Sigmoid colon (tissue), 7 donors: ENCODE measurements around the gene IL23R. TPM values are rescaled to one million over a fixed set of nuclear protein-coding genes. Genes with fewer than 3 reads are reported as not detected.

Source experiments
- DNase-seq: peaks from one replicate; pipeline ENCODE4 v3.0.0-alpha.2; 2019
- H3K27ac ChIP-seq, 4 donors: fragments of 200-600 bp; sonication (generic); one replicate each; pipeline ENCODE4 v1.5.1; 2016 to 2019; ENCODE audit warnings: mild to moderate bottlenecking in 1 of 4
- H3K27me3 ChIP-seq, 3 donors: fragments of 200-600 bp; sonication (generic); one replicate each; pipeline ENCODE4 v1.5.1; 2019; ENCODE audit warnings: mild to moderate bottlenecking in 1 of 3
- H3K36me3 ChIP-seq, 4 donors: fragments of 200-600 bp; sonication (generic); one replicate each; pipeline ENCODE4 v1.5.1; 2016 to 2019
- H3K4me1 ChIP-seq, 4 donors: fragments of 200-600 bp; sonication (generic); one replicate each; pipeline ENCODE4 v1.5.1; 2017 to 2019
- H3K4me3 ChIP-seq, 4 donors: fragments of 200-600 bp; sonication (generic); one replicate each; pipeline ENCODE4 v1.5.1; 2017 to 2019; ENCODE audit warnings: mild to moderate bottlenecking in 2 of 4, moderate library complexity in 1 of 4
- H3K9me3 ChIP-seq, 4 donors: fragments of 200-600 bp in 3 of 4; sonication (generic) in 3 of 4; one replicate each; pipeline versions ENCODE4 v1.5.1 to v1.6.1; 2013 to 2019
- CTCF ChIP-seq, 4 experiments: fragments of 450-650 bp in 3 of 4; fragments of 200-600 bp in 1 of 4; IDR thresholded peaks; one replicate each; pipeline ENCODE4 v1.5.1; 2016 to 2019; ENCODE audit warnings: antibody characterized with exemption in 4 of 4, mild to moderate bottlenecking in 3 of 4, moderate library complexity in 2 of 4
- EP300 ChIP-seq, 4 donors: sonication (generic); formaldehyde crosslinking; IDR thresholded peaks; one replicate each; pipeline ENCODE4 v1.6.1; 2017; ENCODE audit warnings: antibody characterized with exemption in 4 of 4
- POLR2A ChIP-seq, 2 donors: fragments of 450-650 bp; IDR thresholded peaks; one replicate each; pipeline ENCODE4 v1.6.1; 2016; ENCODE audit warnings: antibody characterized with exemption in 2 of 2, mild to moderate bottlenecking in 2 of 2, moderate library complexity in 2 of 2
- POLR2AphosphoS5 ChIP-seq, 4 donors: sonication (generic); formaldehyde crosslinking; IDR thresholded peaks; one replicate each; pipeline ENCODE4 v1.6.1; 2017; ENCODE audit warnings: antibody characterized with exemption in 4 of 4
- WGBS, 2 donors: extraction: QIAGEN DNeasy Blood & Tissue Kit; methylation state at CpG; one replicate each; pipeline ENCODE4 v1.1.7; 2013; 5-methylcytosine and 5-hydroxymethylcytosine counted together
- intact Hi-C: fragments of 100-400 bp; cut with DNase I; formaldehyde crosslinking; loops from one replicate; pipeline ENCODE4 v1.15.1; 2023
- polyA plus RNA-seq, 3 donors: library from polyadenylated mRNA; stranded (reverse); fragments of 200-250 nt; gene quantifications; one replicate each; pipeline ENCODE4 v1.2.3, GENCODE V29; 2013
- total RNA-seq, 4 donors: library from RNA; depleted of rRNA; stranded (reverse); fragments of >200 nt; gene quantifications; one replicate each; pipeline ENCODE4 v1.1.0, GENCODE V29; 2016
- donor health status: healthy with polysubstance abuse.
- donor health status: Bipolar disorder and iron deficiency.
- donor health status: healthy.

IL23R gene
- total and polyA plus RNA-seq, 7 donors: 0.58 to 0.69 (median 0.60) TPM; not detected in 4

DNA sequence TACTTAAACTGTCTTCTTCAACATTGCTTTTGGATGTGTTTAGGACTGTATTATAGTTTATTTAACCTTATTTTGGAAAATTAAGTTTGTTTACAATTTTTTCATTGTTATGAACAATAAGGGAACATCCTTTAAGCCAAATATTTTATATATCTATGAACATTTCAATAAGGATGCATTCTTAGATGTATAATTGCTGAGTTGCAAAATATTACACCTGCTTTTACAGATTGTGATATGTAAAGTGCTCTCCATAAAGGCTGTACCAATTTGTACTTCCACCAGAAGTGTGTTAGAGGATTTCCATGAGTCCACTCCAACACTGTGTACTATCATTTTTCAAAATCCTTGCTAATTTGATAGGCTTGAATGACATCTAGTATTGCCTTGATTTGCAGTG is 7.7 kb downstream of the IL23R start:
- intact Hi-C loops: no loop called here
- no peak for DNase-seq
- no peak for TF ChIP-seq CTCF (IDR thresholded peaks at IDR 0.05)
- no peak for TF ChIP-seq POLR2A (IDR thresholded peaks at IDR 0.05)
- no peak for TF ChIP-seq EP300 (IDR thresholded peaks at IDR 0.05)
- TF ChIP-seq POLR2AphosphoS5 (IDR thresholded peaks at IDR 0.05): no peak
- H3K9me3 ChIP-seq: no peaks in the 10 kb centered on the region
- H3K27me3 ChIP-seq: no peaks in the 10 kb centered on the region
- no peak overlapping the region for H3K4me3 ChIP-seq
- H3K36me3 ChIP-seq: no peaks in the 10 kb centered on the region
- H3K4me1 ChIP-seq: no peaks in the 10 kb centered on the region
- H3K27ac ChIP-seq: no peak overlapping the region

DNA sequence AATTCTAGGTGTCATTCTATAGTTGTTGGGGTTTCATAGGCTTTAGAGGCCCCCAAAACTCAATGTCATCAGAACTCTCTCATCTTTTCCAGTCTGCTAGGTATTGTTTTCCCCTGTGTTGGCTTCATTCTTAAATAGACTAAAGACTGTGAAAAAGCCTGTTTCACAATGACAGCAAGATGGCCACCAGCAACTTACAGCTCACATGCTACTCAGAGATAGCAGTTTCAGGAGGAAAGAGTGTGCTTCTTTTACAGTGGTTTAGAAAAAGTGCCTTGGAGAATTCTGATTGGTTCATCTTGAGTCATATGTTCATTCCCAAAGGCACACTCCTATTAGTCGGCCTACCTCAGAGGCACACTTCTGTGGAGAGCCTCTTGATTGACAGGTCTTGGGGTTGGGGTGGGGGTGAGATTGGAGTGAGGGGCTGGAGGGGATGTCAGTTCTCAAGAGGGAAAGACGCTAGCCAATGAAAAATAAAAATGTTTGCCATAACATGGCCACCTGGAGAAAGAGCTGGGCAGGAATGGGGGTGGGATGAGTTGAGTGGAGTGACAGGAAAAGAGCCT is 8.5 kb downstream of the IL23R start:
- DNase-seq: no peak
- H3K36me3 ChIP-seq: no peaks in the 10 kb centered on the region
- no peak overlapping the region for H3K4me3 ChIP-seq
- TF ChIP-seq CTCF (IDR thresholded peaks at IDR 0.05) (no peak), POLR2AphosphoS5 (IDR thresholded peaks at IDR 0.05) (no peak), EP300 (IDR thresholded peaks at IDR 0.05) (no peak), POLR2A (IDR thresholded peaks at IDR 0.05) (no peak)
- intact Hi-C loops: no loop called here
- no peaks in the 10 kb centered on the region for H3K9me3 ChIP-seq
- no peaks in the 10 kb centered on the region for H3K27me3 ChIP-seq
- 90 to 93% methylated on average over 2 of the region's 2 CpGs for WGBS, 2 donors
- H3K4me1 ChIP-seq: no peaks in the 10 kb centered on the region
- no peak overlapping the region for H3K27ac ChIP-seq

- H3K27me3 ChIP-seq: no peaks in the 10 kb centered on the region
- H3K9me3 ChIP-seq: no peaks in the 10 kb centered on the region
- intact Hi-C loops: no loop called here
- no peak for TF ChIP-seq POLR2AphosphoS5 (IDR thresholded peaks at IDR 0.05)
- no peak for TF ChIP-seq CTCF (IDR thresholded peaks at IDR 0.05)
- TF ChIP-seq EP300 (IDR thresholded peaks at IDR 0.05): no peak
- TF ChIP-seq POLR2A (IDR thresholded peaks at IDR 0.05): no peak
- no peaks in the 10 kb centered on the region for H3K4me1 ChIP-seq
- no peak overlapping the region for H3K27ac ChIP-seq
- 83 to 91% methylated on average over 3 of the region's 3 CpGs for WGBS, 2 donors
- no peak for DNase-seq
- H3K36me3 ChIP-seq: no peaks in the 10 kb centered on the region
- H3K4me3 ChIP-seq: no peak overlapping the region
These were observed 9.4 kb downstream of the IL23R start for GRCh38 chr1:67175530-67176087.

GRCh38 chr1:67184838-67185421 is 18.7 kb downstream of the IL23R start:
- Histone ChIP-seq H3K27me3 (no peaks in the 10 kb centered on the region), H3K4me1 (no peaks in the 10 kb centered on the region), H3K4me3 (no peak overlapping the region), H3K9me3 (no peaks in the 10 kb centered on the region), H3K36me3 (no peaks in the 10 kb centered on the region), H3K27ac (no peak overlapping the region)
- TF ChIP-seq EP300 (IDR thresholded peaks at IDR 0.05): no peak
- TF ChIP-seq CTCF (IDR thresholded peaks at IDR 0.05): no peak
- TF ChIP-seq POLR2A (IDR thresholded peaks at IDR 0.05): no peak
- TF ChIP-seq POLR2AphosphoS5 (IDR thresholded peaks at IDR 0.05): no peak
- no peak for DNase-seq
- 92 to 98% methylated on average over 1 of the region's 1 CpG for WGBS, 2 donors
- intact Hi-C loops: no loop called here
